Ammon's horn (tissue), 1 donor: ENCODE data around the gene KLHDC10.
"Not testable (repeated sequence)": the region's sequence is repeated elsewhere in the genome, so short reads cannot be mapped to it uniquely, and the experiment has no call there.

Source experiments
- DNase-seq: peaks from one replicate; pipeline ENCODE4 v3.0.0-alpha.2; 2016; ENCODE audit warnings: low spot score

KLHDC10 gene

GRCh38 chr7:130118294-130118693 is 48.0 kb downstream of the KLHDC10 start:
- no peak for DNase-seq

GRCh38 chr7:130118801-130119200 is 48.5 kb downstream of the KLHDC10 start:
- DNase-seq, result no peak

GRCh38 chr7:130123501-130123900 is 53.2 kb downstream of the KLHDC10 start:
- no peak for DNase-seq

GRCh38 chr7:130124711-130125110 is 54.4 kb downstream of the KLHDC10 start:
- no peak for DNase-seq

GRCh38 chr7:130126840-130127239 is 56.5 kb downstream of the KLHDC10 start:
- DNase-seq, result not testable (repeated sequence)

- DNase-seq, result no peak
Measured at GRCh38 chr7:130127404-130127803, 57.1 kb downstream of the KLHDC10 start.

GRCh38 chr7:130127821-130128317 is 57.5 kb downstream of the KLHDC10 start:
- DNase-seq, result no peak

GRCh38 chr7:130129011-130129411 is 58.7 kb downstream of the KLHDC10 start:
- no peak for DNase-seq

- DNase-seq, result no peak
Measured at GRCh38 chr7:130131191-130131834, 61.0 kb downstream of the KLHDC10 start.

- DNase-seq, result no peak
Measured at GRCh38 chr7:130131964-130132875, 61.9 kb downstream of the KLHDC10 start.

- DNase-seq, result no peak
Measured at GRCh38 chr7:130133029-130133782, 62.9 kb downstream of the KLHDC10 start.

- no peak for DNase-seq
Measured at GRCh38 chr7:130134106-130134636, 63.8 kb downstream of the KLHDC10 start.

- no peak for DNase-seq
Measured at GRCh38 chr7:130134726-130135125, 64.4 kb downstream of the KLHDC10 start.

- DNase-seq, result peak; percentile 44
Measured at GRCh38 chr7:130135208-130136205, 65.2 kb downstream of the KLHDC10 start.

- no peak for DNase-seq
Measured at GRCh38 chr7:130136579-130137167, 66.3 kb downstream of the KLHDC10 start.

GRCh38 chr7:130137207-130137606 is 66.9 kb downstream of the KLHDC10 start:
- DNase-seq, result no peak

- DNase-seq, result no peak
Measured at GRCh38 chr7:130139193-130139960, 69.0 kb downstream of the KLHDC10 start.

GRCh38 chr7:130140551-130141160 is 70.3 kb downstream of the KLHDC10 start:
- no peak for DNase-seq
